Activated naive CD8-positive, alpha-beta T cell treated with anti-CD3 and anti-CD28 coated beads, Interleukin-2, amount 50 U/mL, for 24 hours (primary cell): ENCODE data around the gene CDC14A.

Source experiments
- ATAC-seq: fragments of 150-1000 bp; cut with Tn5 transposase; one replicate; pipeline ENCODE4 v1.10.0; 2021
- DNase-seq: peaks from one replicate; pipeline ENCODE4 v3.0.0; 2021
- H3K27ac Mint-ChIP-seq: one replicate; pipeline ENCODE4 v1.8.0; 2021; ENCODE audit warnings: mild to moderate bottlenecking, mixed read lengths
- H3K27me3 Mint-ChIP-seq: one replicate; pipeline ENCODE4 v1.8.0; 2021; ENCODE audit warnings: mixed read lengths
- H3K36me3 Mint-ChIP-seq: one replicate; pipeline ENCODE4 v1.8.0; 2021; ENCODE audit warnings: low read depth, mixed read lengths
- H3K4me1 Mint-ChIP-seq: one replicate; pipeline ENCODE4 v1.8.0; 2021; ENCODE audit warnings: mixed read lengths
- H3K4me3 Mint-ChIP-seq: one replicate; pipeline ENCODE4 v1.8.0; 2021; ENCODE audit warnings: mild to moderate bottlenecking, moderate library complexity, mixed read lengths
- H3K9me3 Mint-ChIP-seq: one replicate; pipeline ENCODE4 v1.8.0; 2021; ENCODE audit warnings: mixed read lengths

CDC14A gene

DNA sequence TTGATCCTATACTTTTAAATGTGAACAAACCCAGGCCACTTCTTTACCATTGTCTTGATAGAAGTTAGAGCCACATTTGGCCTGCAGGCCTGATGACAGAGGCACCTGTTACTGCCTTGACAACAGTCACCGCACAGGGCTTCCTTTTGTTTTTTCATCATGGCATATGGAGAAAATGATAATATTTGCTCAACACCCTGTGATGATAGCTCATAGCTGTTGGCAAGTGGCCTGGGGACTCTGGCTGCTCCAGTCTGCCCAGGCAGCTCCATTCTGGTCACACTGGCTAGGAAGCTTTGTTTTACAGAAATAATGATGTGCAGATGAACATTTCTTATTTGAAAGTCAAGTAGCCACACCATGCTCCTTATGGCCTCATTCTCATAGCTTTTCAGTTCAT, 96.1 kb downstream of the CDC14A start:
- Mint-ChIP-seq H3K27me3 (no peaks in the 10 kb centered on the region), H3K4me3 (no peak overlapping the region), H3K9me3 (no peaks in the 10 kb centered on the region), H3K27ac (peak overlapping the region; percentile 84), H3K4me1 (peaks cover 85% of the 10 kb centered on the region), H3K36me3 (peaks cover 24% of the 10 kb centered on the region)
- no peak for ATAC-seq
- no peak for DNase-seq

DNA sequence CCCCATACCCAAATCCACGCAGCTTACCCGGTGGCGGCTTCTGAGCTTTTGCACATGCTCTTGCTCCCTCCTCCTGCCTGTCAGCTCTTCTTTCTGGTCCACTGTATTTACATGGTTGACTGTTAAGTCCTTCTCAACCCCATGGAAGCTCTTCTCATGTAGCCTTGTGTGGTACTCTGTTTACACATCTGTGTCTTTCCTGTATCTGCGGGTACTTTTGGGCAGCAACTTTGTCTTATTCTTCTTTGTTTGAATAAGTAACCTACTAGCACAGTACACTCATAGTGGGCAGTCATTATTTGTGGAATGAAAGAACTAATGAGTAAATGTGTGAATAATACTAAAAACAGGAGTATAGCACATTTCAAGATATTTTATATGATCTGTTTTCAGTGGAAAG, 97.2 kb downstream of the CDC14A start:
- Mint-ChIP-seq H3K9me3 (no peaks in the 10 kb centered on the region), H3K27me3 (no peaks in the 10 kb centered on the region), H3K27ac (peak overlapping the region; percentile 84), H3K4me3 (peak overlapping the region; percentile 53), H3K36me3 (peaks cover 18% of the 10 kb centered on the region), H3K4me1 (peaks cover 80% of the 10 kb centered on the region)
- DNase-seq, result no peak
- peak; percentile 83 for ATAC-seq

DNA sequence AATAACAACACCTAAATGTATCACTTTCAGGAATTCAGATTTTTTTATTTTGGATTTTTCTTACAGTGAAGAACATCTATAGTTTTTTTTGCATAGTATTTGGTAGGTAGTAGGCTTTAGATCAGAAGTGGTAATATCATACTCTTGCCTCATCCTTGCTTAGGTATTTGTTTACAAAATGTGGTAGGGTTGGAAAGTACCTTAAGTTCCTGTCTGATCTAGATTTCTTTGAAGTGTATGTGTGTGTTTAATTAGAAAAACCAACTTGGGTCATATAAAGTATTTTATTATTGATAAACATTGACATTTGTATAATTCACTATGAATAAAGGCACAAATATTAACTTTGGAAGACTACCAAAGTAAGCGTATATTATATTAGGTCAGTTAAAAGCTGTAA, 100.3 kb downstream of the CDC14A start:
- no peak for DNase-seq
- Mint-ChIP-seq H3K4me3 (no peak overlapping the region), H3K27ac (peak overlapping the region; percentile 57), H3K36me3 (peaks cover 18% of the 10 kb centered on the region), H3K9me3 (no peaks in the 10 kb centered on the region), H3K4me1 (peaks cover 74% of the 10 kb centered on the region), H3K27me3 (no peaks in the 10 kb centered on the region)
- ATAC-seq, result peak; percentile 64

DNA sequence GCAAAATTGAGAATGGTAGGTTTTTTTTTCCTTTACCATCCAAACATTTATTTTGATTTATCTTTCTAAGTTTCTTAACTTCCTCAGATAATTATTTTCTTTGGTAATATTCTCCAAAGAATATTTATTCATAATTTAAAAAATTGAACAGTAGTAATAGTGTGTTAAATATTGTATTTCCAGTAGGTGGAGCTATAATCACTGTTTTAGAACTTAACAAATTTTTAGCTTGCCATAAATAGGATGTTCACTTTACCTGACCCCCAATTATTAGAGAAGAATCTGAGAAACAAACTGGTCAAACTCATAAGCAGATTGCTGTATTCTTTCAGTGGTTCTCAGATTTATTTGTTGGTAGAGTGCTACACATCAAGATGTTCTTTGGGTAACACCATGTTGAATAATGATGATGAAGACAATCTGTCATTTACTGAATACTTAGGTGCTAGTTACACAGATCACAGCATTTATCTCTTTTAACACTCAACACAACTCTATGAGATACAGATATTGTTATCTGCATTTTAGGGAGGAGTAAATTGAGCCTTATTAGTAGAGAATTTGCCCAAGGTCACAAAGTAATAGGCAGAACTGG, 103.3 kb downstream of the CDC14A start:
- ATAC-seq, result no peak
- peaks cover 64% of the 10 kb centered on the region for H3K4me1 Mint-ChIP-seq
- H3K27me3 Mint-ChIP-seq, result no peaks in the 10 kb centered on the region
- peaks cover 7% of the 10 kb centered on the region for H3K36me3 Mint-ChIP-seq
- DNase-seq, result no peak
- H3K4me3 Mint-ChIP-seq, result no peak overlapping the region
- no peaks in the 10 kb centered on the region for H3K9me3 Mint-ChIP-seq
- H3K27ac Mint-ChIP-seq, result no peak overlapping the region

DNA sequence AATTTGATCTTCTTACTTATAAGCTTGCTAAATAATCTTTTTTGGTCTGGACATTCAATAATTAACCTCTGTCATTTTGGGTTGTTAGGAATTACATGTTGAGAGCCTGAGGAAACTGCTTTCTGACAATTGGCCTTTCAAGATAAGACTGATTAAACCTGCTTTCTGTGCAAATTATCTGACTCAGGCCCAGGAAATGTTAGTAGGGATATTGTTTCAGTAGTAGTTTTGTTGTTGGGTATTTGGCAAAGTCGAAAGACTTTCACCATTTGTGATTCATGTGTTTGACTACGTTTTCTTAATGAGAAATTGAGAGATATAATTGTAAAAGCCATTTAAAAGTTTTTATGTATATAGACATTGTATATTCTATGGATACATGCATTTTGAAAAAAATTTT, 104.6 kb downstream of the CDC14A start:
- no peak for ATAC-seq
- no peak for DNase-seq
- Mint-ChIP-seq H3K4me3 (no peak overlapping the region), H3K9me3 (no peaks in the 10 kb centered on the region), H3K27ac (no peak overlapping the region), H3K36me3 (peaks cover 2% of the 10 kb centered on the region), H3K4me1 (peaks cover 54% of the 10 kb centered on the region), H3K27me3 (no peaks in the 10 kb centered on the region)

DNA sequence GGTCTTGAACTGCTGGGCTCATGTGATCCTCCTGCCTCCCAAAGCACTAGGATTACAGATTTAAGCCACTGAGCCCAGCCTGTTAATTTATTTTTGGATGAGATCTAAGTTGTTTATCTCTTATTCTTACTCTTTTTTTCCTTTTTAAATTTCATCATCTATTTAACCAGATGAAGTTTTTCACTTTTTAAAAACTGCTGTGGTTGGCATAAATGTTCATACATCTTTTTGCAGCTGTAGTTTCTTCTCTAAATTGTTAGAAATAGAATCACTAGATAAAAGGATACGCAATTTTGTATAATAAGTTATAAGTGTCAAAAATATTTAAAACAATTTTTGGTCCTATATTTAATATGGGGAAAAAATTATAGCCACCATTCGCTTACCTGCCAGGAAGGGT, 105.4 kb downstream of the CDC14A start:
- Mint-ChIP-seq H3K9me3 (no peaks in the 10 kb centered on the region), H3K27ac (no peak overlapping the region), H3K4me1 (peaks cover 46% of the 10 kb centered on the region), H3K4me3 (no peak overlapping the region), H3K36me3 (peaks cover 2% of the 10 kb centered on the region), H3K27me3 (no peaks in the 10 kb centered on the region)
- DNase-seq, result no peak
- no peak for ATAC-seq

DNA sequence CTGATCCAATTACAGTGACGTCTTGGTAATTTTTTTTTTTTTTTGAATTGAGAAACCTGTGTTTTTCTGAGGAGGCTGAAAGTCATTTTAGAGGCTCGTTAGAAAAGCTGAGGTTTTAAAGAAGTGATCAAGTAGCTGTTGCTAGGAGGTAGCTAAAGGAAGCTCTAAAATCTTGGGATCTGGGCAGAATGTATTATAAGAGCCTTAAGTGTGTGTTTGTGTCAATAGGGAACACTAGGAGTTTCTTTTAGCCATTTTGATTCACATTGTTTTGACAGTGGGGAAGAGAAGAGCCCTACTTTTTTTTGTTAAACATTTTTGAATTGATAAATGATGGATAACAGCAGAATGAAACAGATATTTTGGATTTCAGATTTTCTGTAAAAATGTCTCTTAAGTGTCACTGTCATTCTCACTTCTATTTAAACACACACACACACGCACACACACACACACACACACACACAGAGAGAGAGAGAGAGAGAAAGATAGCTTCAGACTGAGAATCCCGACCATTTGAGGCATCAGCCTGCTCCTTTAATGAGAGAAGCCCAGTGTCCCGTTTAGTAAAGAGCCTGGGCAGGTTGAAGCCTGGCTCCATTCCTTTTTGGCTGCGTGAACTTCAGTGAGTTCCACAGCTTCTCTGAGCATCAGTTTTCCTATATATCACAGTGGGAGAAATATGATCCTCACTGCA, 106.5 kb downstream of the CDC14A start:
- Mint-ChIP-seq H3K36me3 (peaks cover 2% of the 10 kb centered on the region), H3K9me3 (no peaks in the 10 kb centered on the region), H3K27me3 (no peaks in the 10 kb centered on the region), H3K27ac (peak overlapping the region; percentile 57), H3K4me1 (peaks cover 44% of the 10 kb centered on the region), H3K4me3 (no peak overlapping the region)
- DNase-seq, result no peak
- no peak for ATAC-seq

DNA sequence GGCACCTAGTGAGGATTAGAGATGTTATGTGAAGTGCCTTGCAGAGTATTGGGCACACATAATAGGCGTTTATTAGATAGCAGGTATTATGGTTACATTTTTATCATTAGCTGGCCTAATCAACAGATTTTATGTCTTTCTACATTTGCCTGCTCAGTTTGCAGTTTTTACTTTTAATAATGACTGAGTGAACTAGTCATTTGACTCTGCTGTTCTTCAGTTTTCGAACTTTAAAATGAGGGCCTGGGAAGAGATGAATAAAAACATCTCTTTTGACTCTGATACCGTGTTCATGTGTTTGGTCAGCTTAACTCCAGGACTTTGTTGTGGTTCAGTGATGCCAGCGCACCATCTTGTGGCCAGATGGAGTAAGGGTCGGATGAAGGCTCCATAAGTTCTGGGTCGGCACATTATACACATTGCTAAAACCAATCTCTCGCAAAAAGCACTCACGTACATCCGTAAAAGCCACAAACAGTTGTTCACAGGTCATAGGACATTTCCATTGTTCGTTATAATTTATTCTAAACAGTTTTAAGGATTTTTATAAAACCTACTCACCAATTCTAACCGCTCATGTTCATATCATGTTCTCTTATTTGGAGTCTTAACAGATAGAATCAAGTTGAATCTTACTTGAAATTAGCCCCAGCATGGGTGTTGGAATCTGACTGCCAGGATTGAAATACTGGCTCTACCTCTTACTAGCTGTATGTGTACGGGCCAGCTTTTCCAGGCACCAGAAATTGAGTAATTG, 107.2 kb downstream of the CDC14A start:
- H3K36me3 Mint-ChIP-seq, result peaks cover 7% of the 10 kb centered on the region
- H3K4me1 Mint-ChIP-seq, result peaks cover 45% of the 10 kb centered on the region

DNA sequence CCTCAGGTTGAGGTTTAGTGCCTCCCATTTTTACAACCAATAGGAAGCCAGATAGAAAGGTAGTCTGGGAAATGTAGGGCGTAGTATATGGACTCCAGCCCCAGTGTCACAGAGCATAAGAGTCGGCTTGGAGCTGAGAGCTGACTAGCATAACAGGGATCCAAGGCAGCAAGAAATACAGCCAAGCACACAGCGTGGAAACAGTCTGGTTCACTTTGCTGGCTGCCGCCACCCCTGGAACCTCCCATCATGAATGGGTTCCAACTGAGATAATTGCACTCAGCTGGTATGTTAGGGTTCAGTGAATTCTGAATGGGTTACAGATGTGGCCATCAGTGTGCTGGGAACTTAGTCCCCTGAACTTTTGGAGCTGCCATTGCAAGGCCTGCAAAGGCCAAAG, 108.9 kb downstream of the CDC14A start:
- Mint-ChIP-seq H3K4me3 (no peak overlapping the region), H3K9me3 (no peaks in the 10 kb centered on the region), H3K36me3 (peaks cover 11% of the 10 kb centered on the region), H3K27ac (no peak overlapping the region), H3K4me1 (peaks cover 35% of the 10 kb centered on the region), H3K27me3 (no peaks in the 10 kb centered on the region)
- DNase-seq, result no peak
- ATAC-seq, result no peak

More for the DNA sequence above, 107.2 kb downstream of the CDC14A start:
- Mint-ChIP-seq H3K4me3 (no peak overlapping the region), H3K9me3 (no peaks in the 10 kb centered on the region), H3K27me3 (no peaks in the 10 kb centered on the region), H3K27ac (peak overlapping the region; percentile 52)
- DNase-seq, result peak; percentile 68
- peak; percentile 91 for ATAC-seq

DNA sequence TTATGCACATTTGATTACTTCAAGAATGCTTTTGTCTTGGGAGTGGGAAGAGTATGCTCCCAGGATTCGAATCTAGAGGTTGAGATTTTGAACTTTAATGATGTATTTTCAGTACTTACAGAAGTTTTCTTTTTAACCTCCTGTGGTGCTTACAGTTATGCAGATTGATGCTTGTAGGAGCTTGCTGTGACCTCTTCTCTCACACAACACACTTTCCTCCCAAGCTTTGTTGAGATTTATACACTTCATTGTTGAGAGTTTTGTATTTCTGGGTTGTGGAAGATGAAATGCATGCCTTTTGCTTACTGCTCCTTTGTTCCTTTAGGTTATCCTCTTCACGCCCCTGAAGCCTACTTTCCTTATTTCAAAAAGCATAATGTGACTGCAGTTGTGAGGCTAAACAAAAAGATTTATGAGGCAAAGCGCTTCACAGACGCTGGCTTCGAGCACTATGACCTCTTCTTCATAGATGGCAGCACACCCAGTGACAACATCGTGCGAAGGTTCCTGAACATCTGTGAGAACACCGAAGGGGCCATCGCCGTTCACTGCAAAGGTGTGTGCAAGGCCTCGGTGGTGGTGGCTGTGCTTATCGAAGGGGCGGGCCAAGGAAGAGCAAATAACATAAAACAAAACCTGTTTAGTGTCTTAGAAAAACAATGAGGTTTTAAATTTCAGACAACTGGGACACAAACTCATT, 110.2 kb downstream of the CDC14A start:
- Mint-ChIP-seq H3K27ac (no peak overlapping the region), H3K36me3 (peaks cover 11% of the 10 kb centered on the region), H3K9me3 (no peaks in the 10 kb centered on the region), H3K4me1 (peaks cover 29% of the 10 kb centered on the region), H3K27me3 (no peaks in the 10 kb centered on the region), H3K4me3 (no peak overlapping the region)
- DNase-seq (no peak), ATAC-seq (no peak)

DNA sequence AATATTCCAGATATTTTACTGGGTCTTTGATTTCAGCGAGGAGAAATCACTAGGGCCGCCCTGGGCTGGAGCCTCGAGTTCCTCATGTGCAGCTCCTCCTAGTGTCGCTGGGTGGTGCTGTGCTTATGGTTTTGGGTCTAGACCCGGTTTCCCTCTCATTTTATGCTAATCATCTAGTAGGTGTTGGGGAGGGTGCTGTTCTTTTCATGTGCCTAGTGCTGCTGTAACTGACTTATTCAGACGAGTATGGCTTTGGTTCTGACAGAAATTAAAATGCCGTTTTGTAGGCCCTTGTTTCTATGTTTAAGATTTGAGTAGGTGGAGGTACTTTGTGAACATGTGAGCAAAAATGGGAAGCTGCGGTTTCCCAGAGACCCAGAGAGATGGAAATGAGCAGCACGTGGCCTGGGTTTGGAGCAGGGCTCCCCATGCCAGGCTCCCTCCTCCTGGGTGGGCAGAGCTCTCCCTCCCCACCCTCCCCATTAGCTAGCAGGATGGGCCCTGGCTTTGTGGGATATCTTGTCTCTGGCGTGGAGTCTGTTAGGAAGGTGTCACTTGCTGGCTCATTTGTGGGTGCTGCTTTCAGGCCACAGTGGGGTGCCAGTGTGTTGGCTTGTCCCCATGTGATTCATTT, 111.6 kb downstream of the CDC14A start:
- H3K27me3 Mint-ChIP-seq, result no peaks in the 10 kb centered on the region
- H3K4me1 Mint-ChIP-seq, result peaks cover 22% of the 10 kb centered on the region

DNA sequence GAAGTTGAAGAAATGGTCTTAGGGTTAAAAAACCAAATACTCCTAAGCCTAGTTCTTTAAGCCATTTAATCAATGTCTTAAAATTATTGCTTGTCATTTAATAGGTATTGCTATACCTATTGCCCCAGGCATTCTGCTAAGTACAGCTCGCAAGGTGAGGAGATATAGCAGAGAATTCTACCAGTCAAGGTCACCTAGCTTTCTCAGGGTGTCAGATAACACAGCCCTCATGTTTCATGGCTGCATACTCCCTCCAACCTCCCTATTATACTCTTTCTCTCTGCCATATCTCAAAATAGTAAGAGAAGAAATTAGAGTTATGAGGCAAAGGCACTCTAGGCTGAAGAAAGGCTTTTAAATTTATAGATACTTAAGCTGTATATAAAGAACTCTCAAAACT, 117.3 kb downstream of the CDC14A start:
- no peak overlapping the region for H3K4me3 Mint-ChIP-seq
- ATAC-seq, result no peak
- H3K27me3 Mint-ChIP-seq, result no peaks in the 10 kb centered on the region
- no peaks in the 10 kb centered on the region for H3K9me3 Mint-ChIP-seq
- DNase-seq, result no peak
- H3K4me1 Mint-ChIP-seq, result peaks cover 3% of the 10 kb centered on the region
- peaks cover 19% of the 10 kb centered on the region for H3K36me3 Mint-ChIP-seq
- no peak overlapping the region for H3K27ac Mint-ChIP-seq

More for the DNA sequence above, 111.6 kb downstream of the CDC14A start:
- Mint-ChIP-seq H3K36me3 (peaks cover 18% of the 10 kb centered on the region), H3K4me3 (peak overlapping the region; percentile 51), H3K9me3 (no peaks in the 10 kb centered on the region), H3K27ac (peak overlapping the region; percentile 86)
- peak; percentile 56 for DNase-seq
- ATAC-seq, result peak; percentile 92

DNA sequence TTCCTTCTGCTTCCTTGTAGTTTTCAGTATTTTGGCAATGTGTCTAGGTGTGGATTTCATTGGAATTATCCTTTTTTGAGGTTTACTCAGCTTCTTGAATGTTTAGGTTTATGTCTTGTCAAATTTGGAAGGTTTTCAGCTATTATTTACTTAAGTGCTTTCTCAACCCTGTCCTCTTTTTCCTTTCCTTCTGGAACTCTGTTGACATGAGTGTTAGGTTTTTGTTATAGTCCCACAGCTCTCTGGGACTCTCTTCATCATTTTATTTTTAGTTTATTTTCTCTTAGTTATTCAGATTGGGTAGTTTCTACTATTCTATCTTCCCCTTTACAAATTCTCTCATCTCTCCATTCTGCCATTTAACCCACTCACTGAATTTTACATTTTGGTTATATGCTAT, 122.5 kb downstream of the CDC14A start:
- Mint-ChIP-seq H3K9me3 (no peaks in the 10 kb centered on the region), H3K4me1 (peaks cover 3% of the 10 kb centered on the region), H3K27ac (no peak overlapping the region), H3K36me3 (peaks cover 7% of the 10 kb centered on the region), H3K27me3 (no peaks in the 10 kb centered on the region), H3K4me3 (no peak overlapping the region)
- DNase-seq, result no peak
- ATAC-seq, result no peak

DNA sequence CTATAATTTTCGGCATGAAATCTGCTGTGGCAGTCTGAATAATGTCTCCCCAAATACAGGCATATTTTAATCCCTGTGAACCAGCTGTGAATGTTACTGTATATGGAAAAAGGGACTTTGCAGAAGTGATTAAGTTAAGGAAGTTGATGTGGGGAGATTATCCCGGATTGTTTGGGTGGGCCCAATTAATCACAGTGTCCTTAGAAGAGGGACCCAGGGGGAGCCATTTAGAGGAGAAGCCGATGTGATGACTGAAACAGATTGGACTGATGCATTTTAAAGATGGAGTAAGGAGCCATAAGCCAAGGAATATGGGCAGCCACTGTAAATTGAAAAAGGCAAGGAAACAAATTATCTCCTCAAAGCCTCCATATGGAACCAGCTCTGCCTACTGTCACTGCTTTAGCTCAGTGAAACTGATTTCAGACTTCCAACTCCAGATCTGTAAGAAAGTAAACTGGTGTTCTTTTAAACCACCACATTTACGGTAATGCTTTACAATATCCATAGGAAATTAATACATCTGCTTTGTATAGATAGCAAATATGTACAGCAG, 124.5 kb downstream of the CDC14A start:
- H3K27ac Mint-ChIP-seq, result no peak overlapping the region
- peaks cover 14% of the 10 kb centered on the region for H3K36me3 Mint-ChIP-seq
- H3K27me3 Mint-ChIP-seq, result no peaks in the 10 kb centered on the region
- no peak for DNase-seq
- H3K9me3 Mint-ChIP-seq, result no peaks in the 10 kb centered on the region
- H3K4me3 Mint-ChIP-seq, result no peak overlapping the region
- ATAC-seq, result no peak
- H3K4me1 Mint-ChIP-seq, result no peaks in the 10 kb centered on the region
